ENCODE data around the gene SLC2A13.

- TF ChIP-seq POLR2AphosphoS5 (IDR thresholded peaks at IDR 0.05; ENCODE audit: borderline replicate concordance, low read depth, low read length) (no peak), EZH2 (IDR thresholded peaks at IDR 0.05) (no peak)
Measured at GRCh38 chr12:39846304-39846703, 259.6 kb downstream of the SLC2A13 start.

Measured in SK-N-MC (cell line).